ENCODE results near the gene VAMP2. TPM values are rescaled to one million over a fixed set of nuclear protein-coding genes. Genes with fewer than 3 reads are reported as not detected.

Gene VAMP2
- total and polyA plus RNA-seq, 9 donors = 35.5 to 233 (median 118) TPM

DNA sequence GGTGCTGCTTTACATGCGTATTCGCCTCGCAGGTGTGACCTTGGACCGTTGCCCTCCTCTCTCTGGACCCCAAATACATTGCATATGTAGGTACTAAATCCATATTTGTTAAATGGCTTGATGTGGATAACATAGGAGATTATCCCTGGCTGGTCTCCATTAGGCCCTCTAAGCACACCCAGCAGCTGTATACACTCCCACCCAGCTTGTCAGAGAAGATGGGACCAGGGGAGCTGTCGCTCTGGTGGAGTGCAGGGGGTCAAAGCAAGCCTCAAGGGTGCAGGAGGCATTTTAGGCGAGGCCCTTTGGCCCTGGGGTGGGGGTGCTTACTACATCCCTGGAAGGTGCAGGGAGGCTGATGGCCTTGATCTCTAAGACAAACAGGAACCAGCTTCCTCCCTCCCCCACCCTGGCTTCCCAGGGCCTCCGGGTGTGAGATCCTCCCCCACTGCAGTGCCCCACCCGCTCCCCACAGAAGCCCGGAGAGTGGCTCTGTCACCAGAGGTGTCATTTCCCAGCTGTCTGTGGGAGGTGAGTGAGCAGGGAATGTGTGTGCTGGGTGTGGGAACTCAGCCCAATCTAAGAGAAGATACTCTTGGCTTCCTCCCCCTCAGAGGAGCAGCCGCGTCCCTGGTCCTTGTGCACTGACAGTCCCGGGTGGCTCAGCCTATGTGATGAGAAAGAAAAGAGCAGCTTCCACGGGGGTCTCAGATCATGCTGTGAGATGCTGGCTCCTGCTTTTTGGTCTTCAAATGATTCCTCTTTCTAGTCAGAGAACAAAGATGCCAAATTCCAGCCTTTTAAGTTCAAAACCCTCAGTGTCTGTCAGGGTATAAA lies 1.4 kb upstream of the VAMP2 start:
- intact Hi-C loops (cut with DNase I) = loop anchor here in 2 of 4 donors (2.0 kb wide), 2 partner anchors 41 to 55 kb away; no protein-coding TSS in a partner anchor
- peak; percentile 78 to 88 (median 84) for DNase-seq
- H3K27ac ChIP-seq = peak overlapping the region; percentile 99 to 100
- peaks cover 16% of the 10 kb centered on the region for H3K4me1 ChIP-seq (ENCODE audit: insufficient read depth)
- H3K4me3 ChIP-seq = no peak overlapping the region
- H3K9me3 ChIP-seq = no peaks in the 10 kb centered on the region
- no peaks in the 10 kb centered on the region for H3K36me3 ChIP-seq
- no peak for TF ChIP-seq POLR2A (IDR thresholded peaks at IDR 0.05)
- TF ChIP-seq, protein P1, sequence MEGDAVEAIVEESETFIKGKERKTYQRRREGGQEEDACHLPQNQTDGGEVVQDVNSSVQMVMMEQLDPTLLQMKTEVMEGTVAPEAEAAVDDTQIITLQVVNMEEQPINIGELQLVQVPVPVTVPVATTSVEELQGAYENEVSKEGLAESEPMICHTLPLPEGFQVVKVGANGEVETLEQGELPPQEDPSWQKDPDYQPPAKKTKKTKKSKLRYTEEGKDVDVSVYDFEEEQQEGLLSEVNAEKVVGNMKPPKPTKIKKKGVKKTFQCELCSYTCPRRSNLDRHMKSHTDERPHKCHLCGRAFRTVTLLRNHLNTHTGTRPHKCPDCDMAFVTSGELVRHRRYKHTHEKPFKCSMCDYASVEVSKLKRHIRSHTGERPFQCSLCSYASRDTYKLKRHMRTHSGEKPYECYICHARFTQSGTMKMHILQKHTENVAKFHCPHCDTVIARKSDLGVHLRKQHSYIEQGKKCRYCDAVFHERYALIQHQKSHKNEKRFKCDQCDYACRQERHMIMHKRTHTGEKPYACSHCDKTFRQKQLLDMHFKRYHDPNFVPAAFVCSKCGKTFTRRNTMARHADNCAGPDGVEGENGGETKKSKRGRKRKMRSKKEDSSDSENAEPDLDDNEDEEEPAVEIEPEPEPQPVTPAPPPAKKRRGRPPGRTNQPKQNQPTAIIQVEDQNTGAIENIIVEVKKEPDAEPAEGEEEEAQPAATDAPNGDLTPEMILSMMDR (IDR thresholded peaks at IDR 0.05) = peak in 1 of 3 donors; percentile 6
- no peak for TF ChIP-seq EP300 (IDR thresholded peaks at IDR 0.05)
- no peaks in the 10 kb centered on the region for H3K27me3 ChIP-seq
- WGBS, 3 donors = 9 to 12% (median 11%) methylated on average over 13 of the region's 13 CpGs

DNA sequence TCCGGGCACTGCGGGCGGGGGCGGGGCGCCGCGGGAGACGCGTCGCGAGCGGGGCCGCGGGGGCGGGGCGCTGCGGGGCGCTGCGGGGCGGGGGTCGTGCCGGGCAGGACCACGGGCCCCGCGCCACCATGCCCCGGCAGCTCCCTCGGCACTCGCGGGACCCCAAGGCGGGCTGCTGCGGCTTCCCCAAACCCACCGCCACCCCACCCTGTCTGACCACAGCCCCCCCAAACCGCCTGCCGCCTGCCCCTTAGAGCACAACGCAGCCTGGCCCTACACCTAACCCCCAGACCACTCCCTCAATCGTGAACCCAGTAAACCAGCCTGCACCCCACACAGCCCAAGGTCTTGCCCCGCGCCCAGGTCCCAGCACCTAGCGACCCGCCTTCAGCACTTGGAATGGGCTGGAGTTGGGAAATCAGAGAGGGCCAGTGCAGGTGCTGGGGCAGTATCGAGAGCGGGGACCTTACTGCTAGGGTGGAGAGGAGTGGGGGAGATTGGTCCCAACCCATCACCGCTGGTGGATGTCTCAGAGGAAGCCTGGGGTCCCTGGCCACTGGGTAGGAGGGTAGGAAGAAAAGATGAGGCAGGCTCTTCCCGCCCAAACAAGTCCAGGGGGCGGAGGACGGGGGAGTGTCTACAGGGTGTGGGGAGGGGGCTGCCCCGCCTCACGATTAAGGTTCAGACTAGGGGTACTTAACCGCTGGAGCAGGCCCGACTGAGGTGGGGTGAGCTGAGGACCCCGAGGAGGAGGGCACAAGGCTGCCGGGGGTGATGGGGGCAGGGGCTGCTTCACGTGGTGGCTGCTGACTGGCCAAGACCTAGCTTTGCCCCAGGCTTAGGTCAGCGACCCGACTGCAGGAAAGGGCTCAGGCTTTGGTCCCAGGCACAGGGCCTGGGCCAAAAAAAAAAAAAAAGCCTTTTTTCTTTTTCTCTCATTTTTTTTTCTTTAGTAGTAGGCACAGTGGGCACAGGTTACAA lies 539 bp upstream of the VAMP2 start:
- peak in 4 of 5 donors; percentile 58 to 69 (median 66) for DNase-seq
- Histone ChIP-seq H3K36me3 (no peaks in the 10 kb centered on the region), H3K4me1 (ENCODE audit: insufficient read depth) (peaks cover 16% of the 10 kb centered on the region), H3K9me3 (no peaks in the 10 kb centered on the region), H3K4me3 (peak overlapping the region; percentile 77), H3K27me3 (no peaks in the 10 kb centered on the region), H3K27ac (peak overlapping the region; percentile 99 to 100)
- 4 to 12% (median 7%) methylated on average over 23 to 55 of the region's 55 CpGs for WGBS, 3 donors
- TF ChIP-seq EP300 (IDR thresholded peaks at IDR 0.05) (no peak), POLR2A (IDR thresholded peaks at IDR 0.05) (no peak)
- TF ChIP-seq, protein P1 (IDR thresholded peaks at IDR 0.05) = no peak
- intact Hi-C loops (cut with DNase I) = loop anchor here in 2 of 4 donors (2.0 kb wide), 2 partner anchors 40 to 56 kb away; no protein-coding TSS in a partner anchor

DNA sequence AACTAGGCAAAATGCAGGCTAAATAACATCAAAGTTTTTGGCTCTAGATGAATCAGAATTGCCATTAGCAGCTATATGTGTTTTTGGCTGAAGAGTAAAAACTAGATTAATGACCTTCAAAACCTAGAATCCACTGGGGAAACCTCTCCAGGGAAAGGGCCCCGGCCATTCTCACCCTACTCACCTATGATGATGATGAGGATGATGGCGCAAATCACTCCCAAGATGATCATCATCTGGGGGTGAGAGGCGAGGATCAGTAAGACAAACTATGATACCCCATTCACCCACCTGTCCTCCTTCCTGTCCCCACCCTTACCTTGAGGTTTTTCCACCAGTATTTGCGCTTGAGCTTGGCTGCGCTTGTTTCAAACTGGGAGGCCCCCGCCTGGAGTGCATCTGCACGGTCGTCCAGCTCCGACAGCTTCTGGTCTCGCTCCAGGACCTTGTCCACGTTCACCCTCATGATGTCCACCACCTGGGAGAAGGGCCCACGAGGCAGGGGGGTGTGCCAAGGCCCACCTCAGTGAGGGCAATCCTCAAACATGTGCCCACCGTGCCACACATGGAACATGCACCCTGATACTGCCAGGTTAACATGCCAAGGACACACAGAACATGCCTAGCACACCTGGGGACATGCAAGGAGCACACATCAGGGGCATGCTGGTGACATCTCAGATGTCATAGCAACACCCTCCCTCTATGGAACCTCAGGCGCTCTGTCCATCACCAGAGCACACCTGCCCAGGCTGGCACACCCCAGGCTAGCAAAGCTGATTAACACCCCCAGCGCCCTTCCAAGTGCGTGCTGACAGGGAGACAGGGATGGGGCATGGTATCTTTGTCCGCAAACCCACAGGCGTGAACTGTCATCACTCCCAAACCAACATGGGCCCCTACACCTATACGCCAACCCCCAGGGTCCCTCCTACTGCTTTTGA lies 1.2 kb downstream of the VAMP2 start:
- WGBS, 3 donors = 35 to 47% (median 37%) methylated on average over 19 of the region's 19 CpGs
- DNase-seq = peak in 2 of 5 donors; percentile 51 to 57
- H3K36me3 ChIP-seq = no peaks in the 10 kb centered on the region
- intact Hi-C loops (cut with DNase I) = loop anchor here in 2 of 4 donors (2.0 kb wide), 3 partner anchors 23 to 57 kb away; no protein-coding TSS in a partner anchor
- no peaks in the 10 kb centered on the region for H3K27me3 ChIP-seq
- no peak for TF ChIP-seq EP300 (IDR thresholded peaks at IDR 0.05)
- TF ChIP-seq, protein P1 (IDR thresholded peaks at IDR 0.05) = no peak
- no peak for TF ChIP-seq POLR2A (IDR thresholded peaks at IDR 0.05)
- H3K9me3 ChIP-seq = no peaks in the 10 kb centered on the region
- peak overlapping the region; percentile 99 to 100 for H3K27ac ChIP-seq
- H3K4me1 ChIP-seq (ENCODE audit: insufficient read depth) = peaks cover 16% of the 10 kb centered on the region
- peak overlapping the region; percentile 77 for H3K4me3 ChIP-seq

Data from ovary (tissue), 9 donors.